CD4-positive, alpha-beta T cell (primary cell): ENCODE results near the gene C16orf95. TPM values are rescaled to one million over a fixed set of nuclear protein-coding genes. Genes with fewer than 3 reads are reported as not detected.

Source experiments
- ATAC-seq: fragments of 200-7000 bp; cut with Tn5 transposase; one replicate; pipeline ENCODE4 v1.10.0; 2022; ENCODE audit warnings: mild to moderate bottlenecking; ENCODE audit not compliant: poor library complexity
- CTCF ChIA-PET: fragments of 350-600 bp; sonication (Branson Sonifier 250); formaldehyde crosslinking; loops from one replicate; lab custom pipeline; 2021; ENCODE audit warnings: antibody characterized with exemption, inconsistent platforms; lab: Charles Lee
- POLR2A ChIA-PET: fragments of 350-600 bp; sonication (Branson Sonifier 250); formaldehyde crosslinking; loops from one replicate; lab custom pipeline; 2021; ENCODE audit warnings: antibody characterized with exemption, inconsistent platforms; lab: Charles Lee
- DNase-seq, 14 experiments: peaks; one replicate each; pipeline ENCODE4 v3.0.0-alpha.2; 2013 to 2020; ENCODE audit warnings: mixed read lengths in 2 of 14
- H3K27ac ChIP-seq, 2 donors: one replicate each; pipeline versions ENCODE4 v1.5.1 to v1.7.0; 2013; ENCODE audit warnings: low read length in 2 of 2, low read depth in 1 of 2, mild to moderate bottlenecking in 1 of 2
- H3K27me3 ChIP-seq, 2 experiments: 1 replicate in 1 of 2; 2 replicates in 1 of 2; pipeline versions ENCODE4 v1.6.1 to v1.7.0; 2013; ENCODE audit warnings: low read length in 2 of 2, control low read depth in 1 of 2, mild to moderate bottlenecking in 1 of 2, moderate library complexity in 1 of 2; ENCODE audit not compliant: insufficient read depth in 2 of 2, control insufficient read depth in 1 of 2
- H3K36me3 ChIP-seq: one replicate; pipeline ENCODE4 v1.6.1; 2013; ENCODE audit warnings: low read length, control low read depth; ENCODE audit not compliant: insufficient read depth
- H3K4me1 ChIP-seq: one replicate; pipeline ENCODE4 v1.6.1; 2013; ENCODE audit warnings: low read length, control low read depth; ENCODE audit not compliant: insufficient read depth
- H3K4me3 ChIP-seq: one replicate; pipeline ENCODE4 v1.5.1; 2013; ENCODE audit warnings: mild to moderate bottlenecking, low read length, moderate library complexity
- H3K9me3 ChIP-seq, 2 experiments: 1 replicate in 1 of 2; 2 replicates in 1 of 2; pipeline versions ENCODE4 v1.6.1 to v1.7.0; 2013; ENCODE audit warnings: low read length in 2 of 2, mild to moderate bottlenecking in 2 of 2, control low read depth in 1 of 2, moderate library complexity in 1 of 2; ENCODE audit not compliant: control insufficient read depth in 1 of 2, insufficient read depth in 1 of 2
- H3K27ac Mint-ChIP-seq: one replicate; pipeline ENCODE4 v1.8.0; 2020; ENCODE audit warnings: mixed read lengths
- H3K27me3 Mint-ChIP-seq: one replicate; pipeline ENCODE4 v1.8.0; 2021; ENCODE audit warnings: mixed read lengths
- H3K36me3 Mint-ChIP-seq: one replicate; pipeline ENCODE4 v1.8.0; 2021; ENCODE audit warnings: low read depth, mixed read lengths
- H3K4me1 Mint-ChIP-seq: one replicate; pipeline ENCODE4 v1.8.0; 2021; ENCODE audit warnings: low read depth, mixed read lengths
- H3K4me3 Mint-ChIP-seq: one replicate; pipeline ENCODE4 v1.8.0; 2020; ENCODE audit warnings: mild to moderate bottlenecking, mixed read lengths
- H3K9me3 Mint-ChIP-seq: one replicate; pipeline ENCODE4 v1.8.0; 2020; ENCODE audit warnings: mixed read lengths
- CTCF ChIP-seq: fragments of 200-600 bp; IDR thresholded peaks from one replicate; pipeline ENCODE4 v1.8.0; 2022; ENCODE audit warnings: antibody characterized with exemption, mild to moderate bottlenecking
- intact Hi-C, 2 experiments: fragments of 100-400 bp; cut with DNase I in 1 of 2; cut with micrococcal nuclease in 1 of 2; formaldehyde crosslinking; loops; one replicate each; pipeline versions ENCODE4 v1.15.1 to v1.9.0; 2023 to 2025; cut with DNase I, micrococcal nuclease
- total RNA-seq, 174 experiments: library from RNA in 2 of 174; stranded (reverse) in 2 of 174; gene quantifications; one replicate each; pipeline ENCODE4 v1.2.3 and lab custom pipeline; 2021 to 2026

C16orf95 gene
- total RNA-seq, 2 experiments from 2014 or later = 0.74 to 1.2 TPM

DNA sequence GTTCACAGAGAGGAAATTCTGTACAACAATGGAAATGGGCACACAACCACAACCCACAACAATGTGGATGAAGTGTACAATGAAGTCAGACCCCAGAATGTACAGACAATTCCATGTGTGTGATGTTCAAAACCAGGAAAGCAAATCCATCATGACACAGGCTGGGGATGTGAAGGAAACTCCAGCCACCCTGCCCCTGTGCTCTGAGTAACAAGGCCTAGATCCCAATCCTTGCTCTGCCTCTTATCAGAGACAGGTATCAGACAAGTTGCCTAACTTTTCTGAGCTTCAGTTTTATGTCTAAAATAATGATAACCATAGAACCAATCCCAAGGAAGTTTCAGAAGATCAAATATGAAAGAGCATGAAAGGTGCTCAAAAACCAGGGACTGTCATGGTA, 1.8 kb upstream of the C16orf95 start:
- H3K27ac Mint-ChIP-seq = peak overlapping the region; percentile 93
- intact Hi-C loops = loop anchor here in 1 of 2 experiments (5.0 kb wide), 1 partner anchor 173 kb away; the partner anchor contains the start of gene ZCCHC14
- no peaks in the 10 kb centered on the region for H3K27me3 Mint-ChIP-seq

GRCh38 chr16:87317750-87318644, 805 bp upstream of the C16orf95 start:
- POLR2A ChIA-PET = interaction anchor here (0.5 to 3.9 kb wide), 9 partner anchors 63 to 633 kb away, joined by 3 to 45 read pairs (median 5); partner anchors contain the start of genes BANP, FBXO31, KLHDC4 and MAP1LC3B
- no peaks in the 10 kb centered on the region for H3K9me3 ChIP-seq
- Mint-ChIP-seq H3K27me3 (no peaks in the 10 kb centered on the region), H3K9me3 (no peaks in the 10 kb centered on the region), H3K4me3 (peak overlapping the region; percentile 97), H3K36me3 (peaks cover 13% of the 10 kb centered on the region), H3K27ac (peak overlapping the region; percentile 93), H3K4me1 (peaks cover 21% of the 10 kb centered on the region)
- H3K27ac ChIP-seq = peak overlapping the region; percentile 77 to 78
- H3K4me1 ChIP-seq = peaks cover 14% of the 10 kb centered on the region
- peak overlapping the region; percentile 97 for H3K4me3 ChIP-seq
- no peak for TF ChIP-seq CTCF
- no peaks in the 10 kb centered on the region for H3K36me3 ChIP-seq
- DNase-seq = peak in 7 of 14 experiments; percentile 12 to 71 (median 42)
- intact Hi-C loops = loop anchor here (1.0 to 5.0 kb wide), 4 partner anchors 63 to 174 kb away; partner anchors contain the start of genes MAP1LC3B (in 1 of the 2) and ZCCHC14 (in 1 of the 2)
- peak; percentile 30 for ATAC-seq
- no peaks in the 10 kb centered on the region for H3K27me3 ChIP-seq
- CTCF ChIA-PET = interaction anchor here (0.7 to 2.5 kb wide), 2 partner anchors 64 to 76 kb away, joined by 3 to 11 read pairs; partner anchors contain the start of gene FBXO31

More for the DNA sequence above, 1.8 kb upstream of the C16orf95 start:
- no peak overlapping the region for H3K4me3 ChIP-seq
- no peak for DNase-seq
- Mint-ChIP-seq H3K36me3 (peaks cover 13% of the 10 kb centered on the region), H3K4me3 (peak overlapping the region; percentile 97), H3K9me3 (no peaks in the 10 kb centered on the region), H3K4me1 (peaks cover 21% of the 10 kb centered on the region)
- TF ChIP-seq CTCF = no peak
- no peak overlapping the region for H3K27ac ChIP-seq
- ChIA-PET CTCF (interaction anchor here (2.5 kb wide), 1 partner anchor 63 kb away, joined by 11 read pairs; the partner anchor contains the start of gene FBXO31), POLR2A (interaction anchor here (1.2 to 3.9 kb wide), 2 partner anchors 65 to 69 kb away, joined by 3 to 45 read pairs; partner anchors contain the start of gene FBXO31)
- no peak for ATAC-seq
- no peaks in the 10 kb centered on the region for H3K27me3 ChIP-seq
- no peaks in the 10 kb centered on the region for H3K9me3 ChIP-seq
- H3K4me1 ChIP-seq = peaks cover 14% of the 10 kb centered on the region
- no peaks in the 10 kb centered on the region for H3K36me3 ChIP-seq

DNA sequence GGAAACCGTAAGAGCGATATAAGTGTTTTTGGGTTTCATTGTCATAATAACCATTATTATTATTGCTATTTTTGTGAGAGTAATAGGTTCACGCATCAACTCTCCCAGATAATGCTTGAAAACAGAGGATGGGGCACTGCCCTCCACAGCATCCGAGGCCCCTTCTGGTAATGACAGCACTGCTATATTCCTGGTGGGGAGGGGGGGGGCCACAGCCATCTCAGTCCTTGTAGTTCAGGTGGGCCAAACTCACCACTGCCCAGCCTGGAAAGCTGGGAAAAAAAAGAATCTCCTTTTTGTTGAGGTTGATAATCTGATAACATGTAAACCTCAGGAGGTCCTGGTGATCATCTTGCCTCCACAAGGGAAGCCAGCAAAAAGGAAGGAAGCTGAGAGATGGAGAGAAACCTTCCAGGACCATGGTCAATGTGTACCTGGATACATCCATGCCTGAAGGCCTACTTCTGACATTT, 706 bp downstream of the C16orf95 start:
- intact Hi-C loops = loop anchor here (2.0 to 5.0 kb wide), 3 partner anchors 64 to 176 kb away; partner anchors contain the start of gene ZCCHC14 (in 1 of the 2)
- Histone ChIP-seq H3K27me3 (no peaks in the 10 kb centered on the region), H3K4me3 (peak overlapping the region; percentile 97), H3K4me1 (peaks cover 14% of the 10 kb centered on the region), H3K9me3 (no peaks in the 10 kb centered on the region), H3K27ac (peak overlapping the region; percentile 77 to 78), H3K36me3 (no peaks in the 10 kb centered on the region)
- no peak for DNase-seq
- Mint-ChIP-seq H3K9me3 (no peaks in the 10 kb centered on the region), H3K27ac (peak overlapping the region; percentile 93), H3K4me3 (peak overlapping the region; percentile 97), H3K4me1 (peaks cover 21% of the 10 kb centered on the region), H3K36me3 (peaks cover 13% of the 10 kb centered on the region), H3K27me3 (no peaks in the 10 kb centered on the region)
- no peak for ATAC-seq
- no peak for TF ChIP-seq CTCF
- POLR2A ChIA-PET = interaction anchor here (1.3 to 3.9 kb wide), 5 partner anchors 67 to 449 kb away, joined by 4 to 45 read pairs (median 8); partner anchors contain the start of genes FBXO31, KLHDC4 and MAP1LC3B
- CTCF ChIA-PET = interaction anchor here (1.4 to 2.5 kb wide), 2 partner anchors 18 to 66 kb away, joined by 3 to 11 read pairs; partner anchors contain the start of gene FBXO31
